Stimulated activated CD4-positive, alpha-beta T cell treated with anti-CD3 and anti-CD28 coated beads, Interleukin-15, amount 100 ng/mL, for 48 hours (primary cell): ENCODE results near the gene GART.
"Not testable (repeated sequence)": the region's sequence is repeated elsewhere in the genome, so short reads cannot be mapped to it uniquely, and the experiment has no call there.

ENCODE experiments used
- DNase-seq, 2 donors: peaks; one replicate each; pipeline ENCODE4 v3.0.0-alpha.2; 2020; ENCODE audit warnings: low read depth in 2 of 2

GART gene

GRCh38 chr21:33470701-33471100 is 71.2 kb downstream of the GART start:
- no peak for DNase-seq

GRCh38 chr21:33469183-33469582 is 72.7 kb downstream of the GART start:
- DNase-seq = not testable (repeated sequence)

- no peak for DNase-seq
Observed at GRCh38 chr21:33461538-33462250, 80.2 kb downstream of the GART start.

DNA sequence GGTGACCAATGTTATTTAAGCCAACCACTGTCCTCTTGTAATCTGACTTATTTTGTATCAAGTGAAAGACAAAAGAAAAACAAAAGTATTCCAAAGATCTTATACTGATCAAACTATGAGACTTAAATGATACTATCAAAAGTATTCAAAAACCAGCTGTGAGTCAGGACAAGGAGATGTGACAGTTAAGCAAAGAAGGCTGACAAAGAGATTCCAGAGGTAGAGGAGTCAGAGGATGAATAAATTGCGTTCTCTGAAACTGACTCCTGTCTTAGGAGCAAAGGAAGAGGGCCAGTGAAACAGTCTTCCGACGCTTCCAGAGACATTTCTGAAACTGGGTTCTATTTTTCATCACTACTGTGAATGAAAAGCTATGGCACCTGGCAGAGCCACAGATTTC is 83.1 kb downstream of the GART start:
- no peak for DNase-seq

DNA sequence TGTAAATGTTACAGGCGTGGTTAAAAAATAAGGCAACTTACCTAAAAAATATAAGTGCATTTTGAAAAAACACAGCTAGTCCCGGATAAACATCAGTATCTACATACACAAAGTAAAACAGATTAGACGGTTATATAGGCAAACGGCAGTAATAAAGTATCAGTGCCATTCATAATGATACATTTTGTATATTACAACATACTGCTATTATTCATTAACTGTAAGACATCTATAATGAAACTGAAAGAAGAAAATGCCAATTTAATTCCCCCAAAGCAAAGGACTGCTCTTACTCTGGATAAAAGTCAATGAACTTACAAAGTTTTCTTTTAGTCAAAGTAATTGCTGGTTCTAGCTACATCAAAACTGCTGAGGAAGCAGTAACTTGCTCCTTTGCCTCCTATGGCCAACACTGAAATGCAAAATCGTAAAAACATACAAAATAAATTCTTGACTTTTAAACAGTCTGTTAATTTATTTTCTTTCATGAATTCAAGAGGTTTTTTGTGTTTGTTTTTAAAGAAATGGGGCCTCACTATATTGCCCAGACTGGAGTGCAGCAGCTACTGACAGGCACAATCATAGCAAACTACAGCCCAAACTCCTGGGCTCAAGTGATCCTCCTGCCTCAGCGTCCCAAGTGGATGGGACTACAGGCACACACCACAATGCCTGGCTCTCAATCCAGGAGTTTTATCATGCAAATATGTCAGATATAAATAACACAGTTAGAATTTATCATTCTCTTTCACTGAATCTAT is 86.1 kb downstream of the GART start:
- no peak for DNase-seq
